NCI-H2227 treated with DMSO at 0.1 percent for 48 hours (cell line): ENCODE measurements around the gene SLC26A6.

Experiments
- DNase-seq: peaks from one replicate; lab custom pipeline; 2025; lab: John Stamatoyannopoulos, UW

Gene SLC26A6

DNA sequence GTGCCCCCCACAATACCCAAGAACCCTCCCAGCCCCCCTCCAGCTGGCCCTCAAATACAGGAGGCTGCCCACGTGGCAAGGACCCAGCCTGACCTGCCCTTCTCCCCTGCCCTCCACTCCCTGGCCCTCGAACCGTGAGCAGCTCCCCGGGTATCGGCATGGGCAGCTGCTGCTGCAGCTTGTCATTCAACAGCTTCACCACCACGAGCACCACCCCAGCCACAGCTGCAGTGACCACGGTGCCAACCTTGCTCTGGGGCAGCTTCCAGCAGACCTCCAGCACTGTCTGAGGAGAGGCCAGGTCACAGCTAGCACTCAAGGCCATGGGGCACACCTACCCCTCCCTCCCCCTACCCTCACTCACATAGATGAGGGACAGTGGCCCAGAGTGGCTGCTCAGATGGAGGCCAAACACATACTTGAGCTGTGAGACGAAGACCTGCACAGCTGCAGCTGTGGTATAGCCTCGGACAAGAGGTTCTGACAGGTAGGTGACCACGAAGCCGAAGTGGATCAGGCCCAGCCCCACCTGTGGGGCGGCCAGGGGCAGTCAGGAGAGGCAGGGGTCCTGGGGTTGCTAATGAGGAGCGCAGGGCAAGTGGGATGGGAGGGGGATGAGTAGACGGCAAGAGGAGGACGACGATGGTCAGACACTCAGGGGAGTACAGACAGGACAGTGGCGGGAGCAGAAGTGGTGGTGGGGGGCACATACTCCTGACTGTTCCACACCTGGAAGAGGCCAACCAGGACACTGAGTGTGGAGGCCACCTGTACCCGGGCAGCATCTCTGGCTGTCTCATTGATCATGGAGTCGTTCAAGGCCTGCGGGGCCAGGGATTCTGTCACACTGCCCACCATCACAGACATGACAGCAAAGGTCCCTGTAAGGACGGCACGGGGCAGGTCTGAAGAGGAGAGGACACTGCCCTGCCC, 3.5 kb downstream of the SLC26A6 start:
- DNase-seq = no peak

GRCh38 chr3:48630833-48631232, 4.4 kb downstream of the SLC26A6 start:
- no peak for DNase-seq

DNA sequence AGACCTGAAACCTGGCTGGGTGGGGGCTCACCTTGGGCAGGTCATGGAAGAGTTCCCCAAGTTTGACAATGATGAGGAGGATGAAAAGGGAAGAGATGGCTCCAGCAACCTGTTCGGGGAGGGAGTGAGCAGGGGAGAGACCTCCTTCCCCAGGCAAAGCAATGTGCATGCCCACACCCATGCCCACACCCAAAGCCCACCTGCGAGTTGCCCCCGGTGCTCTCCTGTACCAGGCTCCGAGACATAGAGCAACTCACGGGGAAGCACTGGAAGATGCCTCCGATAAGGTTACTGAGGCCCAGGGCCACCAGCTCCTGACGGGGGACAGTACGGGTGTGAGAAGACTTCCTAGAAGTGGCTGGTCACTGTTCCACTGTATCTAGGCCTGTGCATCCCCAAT, 4.9 kb downstream of the SLC26A6 start:
- DNase-seq = no peak

- DNase-seq = no peak
These were observed 5.4 kb downstream of the SLC26A6 start for GRCh38 chr3:48629894-48630293.

DNA sequence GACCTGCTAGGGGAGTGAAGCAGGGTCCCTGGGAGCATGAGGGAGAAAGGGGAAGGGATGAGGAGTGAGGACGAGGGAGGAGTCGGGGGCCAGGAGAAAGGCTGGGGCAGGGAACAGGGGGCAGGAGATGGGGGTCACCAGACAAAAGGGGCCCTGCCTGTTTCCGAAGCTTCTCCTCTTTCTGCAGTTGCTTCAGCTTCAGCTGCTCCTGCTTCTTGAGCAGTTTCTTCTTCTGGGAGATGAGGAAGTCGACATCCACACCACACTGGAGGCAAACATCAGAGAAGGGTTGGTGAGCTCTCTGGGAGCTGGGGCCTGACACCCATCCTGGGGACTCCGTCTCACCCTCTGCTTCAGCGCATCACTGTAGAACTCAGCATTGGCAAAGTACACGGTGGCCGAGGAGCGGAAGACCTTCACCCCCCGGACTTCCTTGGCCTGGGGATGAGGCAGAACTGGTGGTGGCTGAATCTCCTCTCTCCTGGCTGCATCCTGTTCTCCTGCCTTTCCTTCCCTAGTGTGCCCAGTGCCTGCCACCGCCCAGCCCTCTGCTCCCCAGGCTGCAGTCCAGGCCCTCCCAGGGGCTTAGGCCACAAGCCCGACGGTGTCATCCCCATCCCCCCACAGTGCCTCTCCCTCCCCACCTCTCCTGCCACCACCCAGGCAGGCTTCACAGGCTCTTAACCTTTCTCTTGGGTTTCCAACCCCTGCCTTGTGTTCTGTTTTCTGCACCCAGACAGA, 6.8 kb downstream of the SLC26A6 start:
- DNase-seq = no peak

GRCh38 chr3:48625600-48625999, 9.7 kb downstream of the SLC26A6 start:
- no peak for DNase-seq

DNA sequence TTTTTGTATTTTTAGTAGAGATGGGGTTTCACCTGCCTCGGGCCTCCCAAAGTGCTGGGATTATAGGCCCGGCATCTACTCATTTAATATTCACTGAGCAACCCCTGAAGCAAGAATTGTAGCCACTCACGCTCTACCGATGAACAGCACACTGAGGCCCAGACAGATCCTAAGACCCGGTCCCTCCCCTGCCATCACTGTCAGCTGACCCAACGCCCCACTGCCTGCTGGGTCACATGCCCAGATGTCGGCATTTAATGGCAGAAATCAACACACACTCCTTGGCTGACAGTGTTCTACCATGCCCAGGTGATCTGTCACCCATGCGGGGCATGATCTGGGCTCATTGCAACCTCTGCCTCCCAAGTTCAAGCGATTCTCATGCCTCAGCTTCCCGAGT, 10.5 kb downstream of the SLC26A6 start:
- DNase-seq = no peak

- no peak for DNase-seq
These were observed 11.3 kb downstream of the SLC26A6 start for GRCh38 chr3:48623851-48624547.

DNA sequence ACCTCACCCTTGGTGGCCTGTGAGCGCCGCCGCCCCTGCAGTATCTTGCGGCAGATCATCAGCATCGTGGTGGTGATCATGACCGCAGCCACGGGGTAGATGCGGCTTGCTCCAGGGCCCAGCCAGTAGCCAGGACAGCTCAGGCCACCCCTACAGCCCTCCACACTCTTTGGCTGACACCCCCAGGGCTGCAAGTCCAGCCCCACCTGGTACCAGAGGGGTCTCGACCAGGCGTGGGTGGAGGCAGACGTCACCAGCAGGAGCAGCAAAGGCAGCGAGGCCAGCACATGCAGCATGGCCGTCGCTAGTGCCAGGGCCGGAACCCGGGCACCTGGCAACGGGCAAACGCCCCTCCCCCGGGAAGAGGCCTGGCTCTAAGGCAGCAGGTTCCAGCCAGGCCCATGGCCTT, 13.8 kb downstream of the SLC26A6 start, which contains the start of gene TMEM89:
Gene TMEM89, minus strand, starts transcription at position 309 of the 409 bp plus-strand sequence. Its CDS starts 13 bp downstream, at position 296.
- no peak for DNase-seq

- DNase-seq = no peak
These were observed 15.4 kb downstream of the SLC26A6 start for GRCh38 chr3:48619541-48620524.

- no peak for DNase-seq
These were observed 17.7 kb downstream of the SLC26A6 start for GRCh38 chr3:48617559-48617958.

GRCh38 chr3:48614044-48614443, 21.2 kb downstream of the SLC26A6 start:
- DNase-seq = no peak

DNA sequence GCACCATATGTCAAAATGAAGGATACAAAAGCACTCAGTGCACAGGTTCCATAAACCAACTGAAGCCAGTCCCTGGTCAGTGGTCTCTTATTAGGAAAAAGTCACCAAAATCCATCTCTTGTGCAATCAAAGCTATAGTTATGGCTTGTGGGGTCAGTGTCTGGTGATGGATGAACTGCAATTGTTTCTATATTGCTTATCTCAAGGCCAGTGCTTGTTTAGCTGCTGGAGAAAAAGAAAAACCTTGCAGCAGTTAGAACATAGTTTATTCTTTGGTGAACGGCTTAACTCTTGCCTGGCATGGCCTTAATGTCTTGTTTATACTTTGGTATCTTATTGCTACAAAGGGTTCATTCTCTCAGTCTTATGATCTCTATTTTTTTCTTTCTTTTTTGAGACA, 23.0 kb downstream of the SLC26A6 start:
- no peak for DNase-seq

DNA sequence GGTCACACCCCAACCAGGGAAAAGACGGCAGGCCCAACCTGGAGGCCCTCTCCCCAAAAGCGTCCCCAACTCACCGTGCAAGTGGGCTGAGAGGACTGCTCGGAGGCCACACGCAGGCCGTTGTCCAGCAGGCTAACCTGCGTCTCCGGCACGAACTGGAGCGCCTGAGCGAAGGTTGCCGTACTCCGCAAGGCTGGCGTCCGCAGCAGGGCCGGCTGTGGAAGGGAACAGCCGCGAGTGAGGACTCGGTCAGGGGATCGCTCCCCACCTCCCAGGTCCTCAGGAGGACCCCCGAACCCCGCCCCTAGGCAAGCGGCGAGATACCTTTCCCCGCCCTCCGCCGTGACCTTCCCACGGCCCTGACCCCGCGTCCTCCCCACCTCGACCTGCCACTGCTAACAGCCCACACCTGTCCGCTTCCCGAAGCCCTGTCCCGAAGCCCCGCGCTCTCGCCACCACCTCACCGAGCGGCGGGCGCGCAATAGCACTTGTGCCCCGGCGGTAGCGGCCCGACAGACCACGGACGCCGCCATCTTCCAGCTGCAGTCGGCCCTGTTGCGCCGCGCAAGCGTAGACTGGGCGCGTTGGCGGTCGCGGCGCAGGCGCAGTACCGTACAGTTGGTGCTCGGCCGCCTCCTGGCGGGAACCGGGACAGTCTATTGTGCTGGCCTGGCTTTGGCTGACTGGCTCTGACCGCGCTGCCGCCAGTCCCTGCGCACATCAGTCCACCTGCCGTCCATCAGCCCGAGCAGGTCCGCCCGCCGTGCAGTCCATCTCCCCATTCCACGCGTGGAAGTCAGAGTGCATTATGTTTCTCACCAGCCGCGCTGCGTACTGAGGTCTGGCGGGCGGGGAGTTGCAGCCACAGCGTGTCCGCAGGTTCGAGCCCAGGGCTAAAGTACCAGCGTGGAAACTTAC, 25.9 kb downstream of the SLC26A6 start, which contains the start of gene UQCRC1:
Gene UQCRC1, minus strand, starts transcription at position 559 of the 918 bp plus-strand sequence. Its CDS starts 26 bp downstream, at position 533.
- DNase-seq = peak; percentile 88

DNA sequence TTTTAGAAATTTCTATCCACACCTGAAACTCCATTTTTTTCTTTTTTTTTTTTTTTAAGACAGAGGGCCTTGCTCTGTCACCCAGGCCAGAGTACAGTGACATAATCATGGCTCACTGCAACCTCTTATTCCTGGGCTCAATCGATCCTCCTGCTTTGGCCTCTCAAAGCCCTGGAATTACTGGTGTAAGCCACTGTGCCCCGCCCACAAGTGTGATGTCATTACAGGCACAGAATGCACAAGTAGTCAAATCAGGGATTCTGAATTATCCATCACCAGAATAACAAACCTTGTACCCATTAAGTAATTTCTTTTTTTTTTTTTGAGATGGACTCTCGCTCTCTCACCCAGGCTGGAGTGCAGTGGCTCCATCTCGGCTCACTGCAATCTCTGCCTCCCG, 27.7 kb downstream of the SLC26A6 start:
- no peak for DNase-seq

DNA sequence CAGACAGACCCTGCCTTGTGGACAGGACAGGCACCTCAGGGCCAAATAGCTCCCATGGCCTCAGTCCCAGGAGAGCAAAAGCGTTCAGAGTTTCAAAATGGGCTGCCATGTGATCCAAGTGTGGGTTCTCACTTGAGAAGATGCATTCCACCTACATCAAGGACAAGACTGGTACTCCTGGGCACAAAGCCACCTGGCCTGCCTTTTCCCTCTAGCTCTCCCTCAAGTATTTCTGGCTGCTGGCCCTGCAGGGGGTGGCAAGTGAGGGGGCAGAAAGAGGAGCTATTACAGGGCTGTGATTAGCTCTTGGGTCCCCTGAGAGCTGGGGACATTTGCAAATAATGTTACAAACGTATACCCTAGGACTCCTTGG, 33.7 kb downstream of the SLC26A6 start:
- no peak for DNase-seq

GRCh38 chr3:48600711-48601621, 34.3 kb downstream of the SLC26A6 start:
- no peak for DNase-seq

DNA sequence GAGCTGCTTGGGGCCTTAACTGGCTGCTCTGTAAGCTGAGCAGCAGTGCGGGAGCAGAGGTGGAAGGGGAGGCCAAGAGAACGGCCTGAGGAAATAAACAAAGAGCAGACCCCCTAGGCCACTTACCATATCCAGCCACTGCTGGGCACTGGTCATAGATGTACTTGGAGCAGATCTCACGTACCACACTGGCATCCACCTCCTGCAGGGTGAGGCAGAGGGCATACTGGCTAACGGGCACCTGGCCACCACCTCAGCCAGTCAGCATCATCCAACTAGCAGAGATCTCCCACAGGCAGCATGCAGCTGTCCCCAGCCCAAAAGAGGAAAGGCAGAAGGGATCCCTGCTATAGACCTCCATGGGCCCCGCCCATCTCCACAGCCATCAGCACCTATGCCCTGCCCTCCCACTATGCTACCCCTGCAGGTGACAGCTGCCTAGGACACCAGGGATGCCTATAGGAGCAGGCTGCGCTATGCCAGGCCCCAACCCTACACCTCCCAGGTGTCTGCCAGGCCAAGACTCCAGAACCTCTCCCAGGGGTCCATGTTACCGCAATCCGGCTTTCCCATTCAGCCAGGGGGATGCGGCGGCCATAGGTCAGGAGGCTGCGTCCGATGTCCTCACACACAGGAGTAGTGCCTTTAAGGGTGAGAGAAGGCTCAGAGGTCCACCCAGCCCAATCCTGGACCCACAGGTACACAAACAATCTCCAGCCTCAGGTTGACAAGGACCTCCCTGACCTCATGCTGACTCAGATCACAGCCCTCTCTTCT, 35.6 kb downstream of the SLC26A6 start:
- no peak for DNase-seq
